GM12873 (cell line): ENCODE measurements around the gene CMIP.

ENCODE experiments used
- CTCF ChIP-seq: IDR thresholded peaks from 2 replicates; pipeline ENCODE4 v1.5.1; 2012; ENCODE audit warnings: low read depth, mild to moderate bottlenecking, moderate library complexity, low read length, control low read depth; ENCODE audit not compliant: insufficient read depth; ENCODE audit errors: missing control alignments

The CMIP gene

GRCh38 chr16:81665588-81665987 is 221.0 kb downstream of the CMIP start:
- no peak for TF ChIP-seq CTCF

- TF ChIP-seq CTCF, result no peak
Observed at GRCh38 chr16:81666113-81666512, 221.5 kb downstream of the CMIP start.

GRCh38 chr16:81668243-81669097 is 223.9 kb downstream of the CMIP start:
- no peak for TF ChIP-seq CTCF

GRCh38 chr16:81669473-81670350 is 225.1 kb downstream of the CMIP start:
- no peak for TF ChIP-seq CTCF

GRCh38 chr16:81671738-81672597 is 227.4 kb downstream of the CMIP start:
- TF ChIP-seq CTCF, result no peak

- no peak for TF ChIP-seq CTCF
Observed at GRCh38 chr16:81673432-81673831, 228.8 kb downstream of the CMIP start.
